HCT116 (cell line): ENCODE results near the gene FMNL1. TPM values are rescaled to one million over a fixed set of nuclear protein-coding genes. Genes with fewer than 3 reads are reported as not detected.

Source experiments
- ATAC-seq: fragments of 200-7000 bp; cut with Tn5 transposase; 2 replicates; pipeline ENCODE4 v1.9.1; 2020; ENCODE audit warnings: mild to moderate bottlenecking, moderate library complexity
- BruUV-seq: library from RNA; stranded (reverse); fragments of 400-500 nt; replicated peaks from 2 replicates; lab custom pipeline; 2021; lab: Mats Ljungman, UMichigan
- CTCF ChIA-PET: fragments of 300-600 bp; sonication (Branson Sonifier 250); formaldehyde crosslinking; loops from one replicate; lab custom pipeline; 2021; ENCODE audit warnings: antibody characterized with exemption; lab: Charles Lee
- POLR2A ChIA-PET: fragments of 300-600, 350-600 bp; sonication (Branson Sonifier 250); formaldehyde crosslinking; loops from one replicate; lab custom pipeline; 2021; ENCODE audit warnings: antibody characterized with exemption; lab: Charles Lee
- RAD21 ChIA-PET, 2 experiments: fragments of 300-600 bp; sonication (Branson Sonifier 250); formaldehyde crosslinking; loops; one replicate each; lab custom pipeline; 2023; ENCODE audit warnings: low total read pairs in 2 of 2; ENCODE audit not compliant: uncharacterized antibody in 2 of 2, unreplicated experiment in 2 of 2, low non-redundant PET in 1 of 2; lab: Charles Lee
- DNase-seq: peaks from one replicate; pipeline ENCODE4 v3.0.0-alpha.2; 2010; ENCODE audit warnings: low read depth, low spot score
- H2AFZ ChIP-seq: fragments of 200-600 bp; shearing (Covaris generic), sonication (generic); 2 replicates; pipeline ENCODE4 v1.6.1; 2017; ENCODE audit warnings: low read depth, mixed run types, mixed read lengths, antibody characterized with exemption, low read length; ENCODE audit not compliant: poor library complexity, severe bottlenecking
- H3K27ac ChIP-seq: 2 replicates; pipeline ENCODE4 v1.5.1; 2012; ENCODE audit warnings: low read depth, low read length
- H3K27me3 ChIP-seq: fragments of 200-600 bp; sonication (generic); 2 replicates; pipeline ENCODE4 v1.6.1; 2016; ENCODE audit warnings: mixed run types, low read length, mixed read lengths; ENCODE audit not compliant: insufficient read depth
- H3K36me3 ChIP-seq, 2 experiments: fragments of 200-500 bp in 1 of 2; fragments of 200-600 bp in 1 of 2; sonication (Bioruptor generic) in 1 of 2; sonication (generic) in 1 of 2; 2 replicates each; pipeline versions ENCODE4 v1.5.1 to v1.6.1; 2014 to 2016; ENCODE audit warnings: low read length in 2 of 2, inconsistent platforms in 1 of 2, mixed read lengths in 1 of 2, mixed run types in 1 of 2; ENCODE audit not compliant: insufficient read depth in 2 of 2, control insufficient read depth in 1 of 2
- H3K4me1 ChIP-seq, 2 experiments: fragments of 200-600 bp in 1 of 2; sonication (generic) in 1 of 2; 2 replicates each; pipeline versions ENCODE4 v1.5.1 to v1.6.1; 2012 to 2017; ENCODE audit warnings: low read length in 2 of 2, inconsistent platforms in 1 of 2, mild to moderate bottlenecking in 1 of 2, mixed read lengths in 1 of 2, mixed run types in 1 of 2, moderate library complexity in 1 of 2; ENCODE audit not compliant: insufficient read depth in 2 of 2, control insufficient read depth in 1 of 2
- H3K4me2 ChIP-seq: fragments of 200-600 bp; sonication (generic); 2 replicates; pipeline ENCODE4 v1.6.1; 2017; ENCODE audit warnings: mixed run types, low read length, mixed read lengths
- H3K4me3 ChIP-seq, 2 experiments: fragments of 200-600 bp in 1 of 2; sonication (generic) in 1 of 2; replicated peaks in 1 of 2; 2 replicates each; pipeline ENCODE4 v1.5.1; 2011 to 2016; ENCODE audit warnings: low read length in 2 of 2, control low read depth in 1 of 2, low read depth in 1 of 2, mild to moderate bottlenecking in 1 of 2, mixed read lengths in 1 of 2, mixed run types in 1 of 2
- H3K79me2 ChIP-seq: fragments of 200-600 bp; sonication (generic); 2 replicates; pipeline ENCODE4 v1.6.1; 2017; ENCODE audit warnings: mild to moderate bottlenecking, mixed run types, low read length, moderate library complexity, mixed read lengths; ENCODE audit not compliant: insufficient read depth
- H3K9ac ChIP-seq: fragments of 200-600 bp; sonication (generic); 2 replicates; pipeline ENCODE4 v1.6.1; 2016; ENCODE audit warnings: low read length, mixed read lengths
- H3K9me2 ChIP-seq: fragments of 200-600 bp; sonication (generic), shearing (Covaris generic); 2 replicates; pipeline ENCODE4 v1.6.1; 2017; ENCODE audit warnings: mixed run types, mild to moderate bottlenecking, moderate library complexity; ENCODE audit not compliant: insufficient read depth
- H3K9me3 ChIP-seq, 2 experiments: fragments of 200-500 bp in 1 of 2; fragments of 200-600 bp in 1 of 2; sonication (Bioruptor generic) in 1 of 2; sonication (generic) in 1 of 2; 2 replicates each; pipeline ENCODE4 v1.6.1; 2014 to 2017; ENCODE audit warnings: low read length in 2 of 2, mixed read lengths in 2 of 2, inconsistent platforms in 1 of 2, low read depth in 1 of 2, mild to moderate bottlenecking in 1 of 2, mixed run types in 1 of 2, moderate library complexity in 1 of 2; ENCODE audit not compliant: control insufficient read depth in 1 of 2, insufficient read depth in 1 of 2
- H4K20me1 ChIP-seq: fragments of 200-600 bp; sonication (generic), shearing (Covaris generic); 2 replicates; pipeline ENCODE4 v1.6.1; 2017; ENCODE audit warnings: mixed run types, mild to moderate bottlenecking, moderate library complexity; ENCODE audit not compliant: insufficient read depth
- CEBPB ChIP-seq: IDR thresholded peaks from 2 replicates; pipeline ENCODE4 v1.6.1; 2012; ENCODE audit warnings: low read depth
- EZH2 ChIP-seq: fragments of 200-600 bp; sonication (generic); IDR thresholded peaks from 2 replicates; pipeline ENCODE4 v1.6.1; 2017; ENCODE audit warnings: antibody characterized with exemption, mixed run types
- FOSL1 ChIP-seq: IDR thresholded peaks from 2 replicates; pipeline ENCODE4 v1.6.1; 2012; ENCODE audit warnings: low read depth
- JUND ChIP-seq: IDR thresholded peaks from 2 replicates; pipeline ENCODE4 v1.6.1; 2012
- POLR2A ChIP-seq: IDR thresholded peaks from 2 replicates; pipeline ENCODE4 v1.7.0; 2011; ENCODE audit warnings: borderline replicate concordance; ENCODE audit not compliant: insufficient read depth, insufficient read length; ENCODE audit errors: extremely low read depth
- SRF ChIP-seq: IDR thresholded peaks from 2 replicates; pipeline ENCODE4 v1.6.1; 2012; ENCODE audit warnings: low read depth
- TCF7L2 ChIP-seq: IDR thresholded peaks from 2 replicates; pipeline ENCODE4 v1.7.0; 2011; ENCODE audit warnings: borderline replicate concordance, inconsistent platforms; ENCODE audit not compliant: insufficient read depth, insufficient read length; ENCODE audit errors: extremely low read depth
- YY1 ChIP-seq: IDR thresholded peaks from 2 replicates; pipeline ENCODE4 v1.6.1; 2011; ENCODE audit warnings: low read length, low read depth, moderate library complexity, mild to moderate bottlenecking; ENCODE audit not compliant: insufficient replicate concordance; ENCODE audit errors: extremely low read depth
- ZFX ChIP-seq: fragments of 450-650 bp; IDR thresholded peaks from 2 replicates; pipeline ENCODE4 v1.6.1; 2017
- intact Hi-C: fragments of 100-400 bp; cut with micrococcal nuclease; formaldehyde crosslinking; loops from 2 replicates; pipeline ENCODE4 v1.10.0; 2022
- total RNA-seq: library from RNA; stranded (reverse); gene quantifications from one replicate; pipeline ENCODE4 v1.2.1, GENCODE V29; 2021; ENCODE audit not compliant: unreplicated experiment
- TF ChIP-seq, protein P1 (sequence below): IDR thresholded peaks from 2 replicates; pipeline ENCODE4 v1.6.1; 2011; ENCODE audit warnings: mild to moderate bottlenecking, low read length, moderate library complexity; ENCODE audit not compliant: insufficient replicate concordance; ENCODE audit errors: extremely low read depth

FMNL1 gene
- total RNA-seq, 1 experiment from 2014 or later = 8.2 TPM

DNA sequence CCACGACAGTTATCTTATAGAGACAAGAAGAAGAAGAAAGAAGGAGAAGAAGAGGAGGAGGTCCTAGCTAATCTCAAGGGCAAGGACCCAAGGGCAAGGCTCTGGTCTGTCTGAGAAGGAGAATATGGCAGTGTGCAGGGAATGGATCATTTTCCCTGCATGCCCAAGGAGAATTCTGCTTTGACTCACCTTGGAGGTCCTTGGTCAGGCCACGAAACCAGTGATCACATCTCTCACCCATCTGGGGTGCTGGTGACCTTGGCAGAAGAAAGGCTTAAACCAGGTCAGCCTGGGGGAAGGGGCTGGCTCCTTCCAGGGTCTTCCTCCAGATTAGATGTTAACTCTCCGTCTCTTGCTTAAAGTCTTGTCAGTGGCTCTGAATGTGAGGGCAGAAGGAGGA is 1.6 kb upstream of the FMNL1 start (continued):
- TF ChIP-seq SRF = no peak
- no peak for TF ChIP-seq FOSL1

DNA sequence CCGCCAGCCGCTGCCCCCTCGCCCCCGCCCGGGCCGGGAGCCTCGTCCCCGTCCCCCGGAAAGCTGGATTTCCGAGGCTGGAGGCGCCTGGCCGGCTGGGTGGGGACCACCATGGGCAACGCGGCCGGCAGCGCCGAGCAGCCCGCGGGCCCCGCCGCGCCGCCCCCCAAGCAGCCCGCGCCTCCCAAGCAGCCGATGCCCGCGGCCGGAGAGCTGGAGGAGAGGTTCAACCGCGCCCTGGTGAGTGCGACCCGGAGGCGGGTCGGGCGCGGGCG is 266 bp downstream of the FMNL1 start:
- ChIA-PET CTCF (no interaction called here), RAD21 (no interaction called here), POLR2A (no interaction called here)
- peak overlapping the region; percentile 55 for H3K9ac ChIP-seq
- H3K27ac ChIP-seq = peak overlapping the region; percentile 12; the same call in 1 of the 2 replicates
- TF ChIP-seq ZFX = peak; percentile 39; the same call in 1 of the 2 replicates
- TF ChIP-seq JUND = no peak
- TF ChIP-seq, protein P1, sequence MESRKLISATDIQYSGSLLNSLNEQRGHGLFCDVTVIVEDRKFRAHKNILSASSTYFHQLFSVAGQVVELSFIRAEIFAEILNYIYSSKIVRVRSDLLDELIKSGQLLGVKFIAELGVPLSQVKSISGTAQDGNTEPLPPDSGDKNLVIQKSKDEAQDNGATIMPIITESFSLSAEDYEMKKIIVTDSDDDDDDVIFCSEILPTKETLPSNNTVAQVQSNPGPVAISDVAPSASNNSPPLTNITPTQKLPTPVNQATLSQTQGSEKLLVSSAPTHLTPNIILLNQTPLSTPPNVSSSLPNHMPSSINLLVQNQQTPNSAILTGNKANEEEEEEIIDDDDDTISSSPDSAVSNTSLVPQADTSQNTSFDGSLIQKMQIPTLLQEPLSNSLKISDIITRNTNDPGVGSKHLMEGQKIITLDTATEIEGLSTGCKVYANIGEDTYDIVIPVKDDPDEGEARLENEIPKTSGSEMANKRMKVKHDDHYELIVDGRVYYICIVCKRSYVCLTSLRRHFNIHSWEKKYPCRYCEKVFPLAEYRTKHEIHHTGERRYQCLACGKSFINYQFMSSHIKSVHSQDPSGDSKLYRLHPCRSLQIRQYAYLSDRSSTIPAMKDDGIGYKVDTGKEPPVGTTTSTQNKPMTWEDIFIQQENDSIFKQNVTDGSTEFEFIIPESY = no peak
- H3K4me1 ChIP-seq = peaks cover 2 to 52% of the 10 kb centered on the region in 2 experiments; a peak in 3 of 4 replicates
- intact Hi-C loops = no loop called here
- no peaks in the 10 kb centered on the region for H3K9me2 ChIP-seq
- H3K9me3 ChIP-seq = no peaks in the 10 kb centered on the region
- peak overlapping the region; percentile 89 for H3K4me2 ChIP-seq
- H3K4me3 ChIP-seq = peak overlapping the region; percentile 43 to 59
- no peaks in the 10 kb centered on the region for H3K36me3 ChIP-seq
- H2AFZ ChIP-seq = no peak overlapping the region
- H3K27me3 ChIP-seq = no peaks in the 10 kb centered on the region
- H4K20me1 ChIP-seq = no peaks in the 10 kb centered on the region
- DNase-seq (no peak), ATAC-seq (peak; percentile 22; the same call in 1 of the 2 replicates)
- H3K79me2 ChIP-seq = no peaks in the 10 kb centered on the region
- no TSS peak for BruUV-seq

DNA sequence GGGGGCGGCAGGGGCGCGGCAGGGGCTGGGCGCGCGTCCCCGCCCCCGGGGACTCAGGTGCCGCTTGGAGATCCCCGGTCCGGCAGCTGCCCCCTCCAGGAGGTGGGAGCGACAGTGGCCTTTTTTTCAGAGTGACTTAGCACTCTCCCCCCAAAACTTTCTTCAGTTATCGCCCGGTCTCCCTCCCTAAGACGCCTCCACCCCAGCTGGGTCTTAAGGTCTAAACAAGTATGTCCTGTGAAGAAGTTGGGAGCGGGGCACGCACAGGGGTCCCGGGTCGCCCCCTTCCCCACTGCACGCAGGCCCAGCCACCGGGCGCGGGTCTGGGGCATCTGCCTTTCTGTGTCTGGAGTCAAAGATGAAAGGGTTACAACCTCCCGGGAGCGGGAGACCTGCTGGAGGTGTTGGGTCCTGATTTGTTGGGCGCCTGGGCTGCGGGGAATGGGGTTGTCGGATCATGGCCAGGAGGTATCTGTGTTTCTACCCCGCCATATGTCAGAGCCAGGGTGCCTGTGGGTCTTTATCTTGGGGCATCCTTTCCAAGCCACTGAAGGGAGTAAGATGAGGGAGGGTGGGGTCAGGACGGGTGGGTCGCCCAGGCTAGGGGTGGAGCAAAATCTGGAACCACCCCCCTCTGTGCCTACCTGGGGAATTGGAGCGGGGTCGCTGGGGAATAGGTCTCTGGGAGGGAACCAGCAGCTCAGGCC is 757 bp downstream of the FMNL1 start:
- H3K36me3 ChIP-seq = no peaks in the 10 kb centered on the region
- peak; percentile 1; the same call in 1 of the 2 replicates for ATAC-seq
- H3K9me3 ChIP-seq = no peaks in the 10 kb centered on the region
- no peak overlapping the region for H2AFZ ChIP-seq
- no peak for DNase-seq
- H3K4me2 ChIP-seq = peak overlapping the region; percentile 89
- RAD21 ChIA-PET = no interaction called here
- H3K4me1 ChIP-seq = peaks cover 2 to 57% of the 10 kb centered on the region in 2 experiments; a peak in 3 of 4 replicates
- CTCF ChIA-PET = interaction anchor here (1.1 kb wide), 1 partner anchor 203 kb away, joined by 3 read pairs; no protein-coding TSS in a partner anchor
- peak overlapping the region; percentile 12; the same call in 1 of the 2 replicates for H3K27ac ChIP-seq
- BruUV-seq = no TSS peak
- H4K20me1 ChIP-seq = no peaks in the 10 kb centered on the region
- intact Hi-C loops = no loop called here
- H3K27me3 ChIP-seq = no peaks in the 10 kb centered on the region
- no peaks in the 10 kb centered on the region for H3K9me2 ChIP-seq
- peak overlapping the region; percentile 43 to 59 for H3K4me3 ChIP-seq
- POLR2A ChIA-PET = no interaction called here
- no peaks in the 10 kb centered on the region for H3K79me2 ChIP-seq
- H3K9ac ChIP-seq = peak overlapping the region; percentile 55
- TF ChIP-seq POLR2A (no peak), TCF7L2 (no peak), CEBPB (no peak), EZH2 (no peak), YY1 (no peak)
- TF ChIP-seq, protein P1 = no peak
